Measurements from ENCODE around the gene RALGDS. TPM values are rescaled to one million over a fixed set of nuclear protein-coding genes. Genes with fewer than 3 reads are reported as not detected.

Gene RALGDS
- total and polyA plus RNA-seq, 2 of the 13 experiments (the other 11 are each of a cell fraction or from before 2014, with no cell fraction given), result 12.9 to 25.5 TPM

DNA sequence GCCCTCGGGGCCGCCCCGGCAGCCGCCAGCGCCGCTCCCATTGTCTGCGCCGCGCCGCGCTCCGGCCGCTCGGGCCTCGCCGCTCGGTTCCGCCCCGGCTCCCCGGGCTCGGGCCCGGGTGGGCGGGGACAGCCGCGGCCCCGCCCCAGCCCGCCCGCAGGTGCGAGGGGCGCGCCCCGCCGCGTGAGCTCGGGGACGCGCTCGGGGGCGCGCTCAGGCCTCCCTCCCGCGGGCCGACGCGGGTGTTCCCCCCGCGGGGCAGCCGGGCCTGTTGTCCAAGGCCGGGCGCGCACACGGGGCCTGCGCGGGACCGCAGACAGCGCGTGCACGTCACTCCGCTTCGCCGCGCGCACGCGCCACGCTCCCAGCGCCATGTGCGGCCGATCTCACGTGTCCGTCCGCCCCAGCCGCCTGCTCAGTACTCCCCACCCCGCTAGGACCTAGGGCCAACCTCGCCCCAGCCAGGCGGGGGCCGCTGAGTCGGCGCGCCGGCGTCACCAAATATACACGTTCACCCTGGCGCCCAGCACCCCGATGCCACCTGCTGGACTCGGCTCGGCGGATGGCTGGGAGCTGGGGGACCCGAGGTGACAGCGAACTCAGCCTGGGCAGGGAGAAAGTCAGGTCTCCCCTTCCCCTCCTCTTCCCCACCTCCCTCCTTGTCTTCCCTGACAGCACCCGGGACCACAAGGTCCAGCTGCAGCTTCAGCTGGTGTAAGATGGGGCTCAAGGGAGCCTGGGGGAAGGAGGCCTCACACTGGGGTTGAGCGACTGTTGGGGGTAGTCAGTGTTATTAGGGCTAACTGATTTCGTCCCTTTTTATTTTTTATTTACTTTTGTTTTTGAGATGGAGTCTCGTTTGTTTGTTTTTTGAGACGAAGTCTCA, 28.3 kb upstream of the RALGDS start (continued):
- TF ChIP-seq NR2C2 (CRISPR knock-in tag; IDR thresholded peaks at IDR 0.05; ENCODE audit: borderline replicate concordance) (peak; percentile 60), SOX5 (CRISPR knock-in tag; IDR thresholded peaks at IDR 0.05; ENCODE audit: borderline replicate concordance) (no peak), MIER3 (CRISPR knock-in tag; IDR thresholded peaks at IDR 0.05; ENCODE audit: borderline replicate concordance) (0 out of 2 replicates have a peak, but pooled peaks have one; percentile 45), ZNF891 (CRISPR knock-in tag; IDR thresholded peaks at IDR 0.05) (0 out of 2 replicates have a peak, but pooled peaks have one; percentile 45), HOXA9 (CRISPR knock-in tag; IDR thresholded peaks at IDR 0.05; ENCODE audit: borderline replicate concordance) (0 out of 2 replicates have a peak, but pooled peaks have one; percentile 28), ZNF207 (IDR thresholded peaks at IDR 0.05; ENCODE audit: borderline replicate concordance) (no peak), ZNF556 (CRISPR knock-in tag; IDR thresholded peaks at IDR 0.05; ENCODE audit: borderline replicate concordance) (0 out of 2 replicates have a peak, but pooled peaks have one; percentile 75), ELF3 (CRISPR knock-in tag; IDR thresholded peaks at IDR 0.05) (peak; percentile 60; the same call in 1 of the 2 replicates), RAD51 (IDR thresholded peaks at IDR 0.05; ENCODE audit: borderline replicate concordance) (no peak), PAX8 (CRISPR knock-in tag; IDR thresholded peaks at IDR 0.05; ENCODE audit: borderline replicate concordance) (no peak; the same call in 1 of the 2 replicates), NCOA1 (CRISPR knock-in tag; IDR thresholded peaks at IDR 0.05) (no peak), HDAC2 (CRISPR knock-in tag; IDR thresholded peaks at IDR 0.05) (peak; percentile 44; the same call in 1 of the 2 replicates)
- TF ChIP-seq, protein P1, sequence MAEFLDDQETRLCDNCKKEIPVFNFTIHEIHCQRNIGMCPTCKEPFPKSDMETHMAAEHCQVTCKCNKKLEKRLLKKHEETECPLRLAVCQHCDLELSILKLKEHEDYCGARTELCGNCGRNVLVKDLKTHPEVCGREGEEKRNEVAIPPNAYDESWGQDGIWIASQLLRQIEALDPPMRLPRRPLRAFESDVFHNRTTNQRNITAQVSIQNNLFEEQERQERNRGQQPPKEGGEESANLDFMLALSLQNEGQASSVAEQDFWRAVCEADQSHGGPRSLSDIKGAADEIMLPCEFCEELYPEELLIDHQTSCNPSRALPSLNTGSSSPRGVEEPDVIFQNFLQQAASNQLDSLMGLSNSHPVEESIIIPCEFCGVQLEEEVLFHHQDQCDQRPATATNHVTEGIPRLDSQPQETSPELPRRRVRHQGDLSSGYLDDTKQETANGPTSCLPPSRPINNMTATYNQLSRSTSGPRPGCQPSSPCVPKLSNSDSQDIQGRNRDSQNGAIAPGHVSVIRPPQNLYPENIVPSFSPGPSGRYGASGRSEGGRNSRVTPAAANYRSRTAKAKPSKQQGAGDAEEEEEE (CRISPR knock-in tag; IDR thresholded peaks at IDR 0.05; ENCODE audit: borderline replicate concordance), result no peak
- TF ChIP-seq, protein P2, sequence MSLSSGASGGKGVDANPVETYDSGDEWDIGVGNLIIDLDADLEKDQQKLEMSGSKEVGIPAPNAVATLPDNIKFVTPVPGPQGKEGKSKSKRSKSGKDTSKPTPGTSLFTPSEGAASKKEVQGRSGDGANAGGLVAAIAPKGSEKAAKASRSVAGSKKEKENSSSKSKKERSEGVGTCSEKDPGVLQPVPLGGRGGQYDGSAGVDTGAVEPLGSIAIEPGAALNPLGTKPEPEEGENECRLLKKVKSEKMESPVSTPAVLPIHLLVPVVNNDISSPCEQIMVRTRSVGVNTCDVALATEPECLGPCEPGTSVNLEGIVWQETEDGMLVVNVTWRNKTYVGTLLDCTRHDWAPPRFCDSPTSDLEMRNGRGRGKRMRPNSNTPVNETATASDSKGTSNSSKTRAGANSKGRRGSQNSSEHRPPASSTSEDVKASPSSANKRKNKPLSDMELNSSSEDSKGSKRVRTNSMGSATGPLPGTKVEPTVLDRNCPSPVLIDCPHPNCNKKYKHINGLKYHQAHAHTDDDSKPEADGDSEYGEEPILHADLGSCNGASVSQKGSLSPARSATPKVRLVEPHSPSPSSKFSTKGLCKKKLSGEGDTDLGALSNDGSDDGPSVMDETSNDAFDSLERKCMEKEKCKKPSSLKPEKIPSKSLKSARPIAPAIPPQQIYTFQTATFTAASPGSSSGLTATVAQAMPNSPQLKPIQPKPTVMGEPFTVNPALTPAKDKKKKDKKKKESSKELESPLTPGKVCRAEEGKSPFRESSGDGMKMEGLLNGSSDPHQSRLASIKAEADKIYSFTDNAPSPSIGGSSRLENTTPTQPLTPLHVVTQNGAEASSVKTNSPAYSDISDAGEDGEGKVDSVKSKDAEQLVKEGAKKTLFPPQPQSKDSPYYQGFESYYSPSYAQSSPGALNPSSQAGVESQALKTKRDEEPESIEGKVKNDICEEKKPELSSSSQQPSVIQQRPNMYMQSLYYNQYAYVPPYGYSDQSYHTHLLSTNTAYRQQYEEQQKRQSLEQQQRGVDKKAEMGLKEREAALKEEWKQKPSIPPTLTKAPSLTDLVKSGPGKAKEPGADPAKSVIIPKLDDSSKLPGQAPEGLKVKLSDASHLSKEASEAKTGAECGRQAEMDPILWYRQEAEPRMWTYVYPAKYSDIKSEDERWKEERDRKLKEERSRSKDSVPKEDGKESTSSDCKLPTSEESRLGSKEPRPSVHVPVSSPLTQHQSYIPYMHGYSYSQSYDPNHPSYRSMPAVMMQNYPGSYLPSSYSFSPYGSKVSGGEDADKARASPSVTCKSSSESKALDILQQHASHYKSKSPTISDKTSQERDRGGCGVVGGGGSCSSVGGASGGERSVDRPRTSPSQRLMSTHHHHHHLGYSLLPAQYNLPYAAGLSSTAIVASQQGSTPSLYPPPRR (CRISPR knock-in tag; IDR thresholded peaks at IDR 0.05; ENCODE audit: borderline replicate concordance), result peak; percentile 62; the same call in 1 of the 2 replicates
- TF ChIP-seq, protein P3, sequence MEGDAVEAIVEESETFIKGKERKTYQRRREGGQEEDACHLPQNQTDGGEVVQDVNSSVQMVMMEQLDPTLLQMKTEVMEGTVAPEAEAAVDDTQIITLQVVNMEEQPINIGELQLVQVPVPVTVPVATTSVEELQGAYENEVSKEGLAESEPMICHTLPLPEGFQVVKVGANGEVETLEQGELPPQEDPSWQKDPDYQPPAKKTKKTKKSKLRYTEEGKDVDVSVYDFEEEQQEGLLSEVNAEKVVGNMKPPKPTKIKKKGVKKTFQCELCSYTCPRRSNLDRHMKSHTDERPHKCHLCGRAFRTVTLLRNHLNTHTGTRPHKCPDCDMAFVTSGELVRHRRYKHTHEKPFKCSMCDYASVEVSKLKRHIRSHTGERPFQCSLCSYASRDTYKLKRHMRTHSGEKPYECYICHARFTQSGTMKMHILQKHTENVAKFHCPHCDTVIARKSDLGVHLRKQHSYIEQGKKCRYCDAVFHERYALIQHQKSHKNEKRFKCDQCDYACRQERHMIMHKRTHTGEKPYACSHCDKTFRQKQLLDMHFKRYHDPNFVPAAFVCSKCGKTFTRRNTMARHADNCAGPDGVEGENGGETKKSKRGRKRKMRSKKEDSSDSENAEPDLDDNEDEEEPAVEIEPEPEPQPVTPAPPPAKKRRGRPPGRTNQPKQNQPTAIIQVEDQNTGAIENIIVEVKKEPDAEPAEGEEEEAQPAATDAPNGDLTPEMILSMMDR (CRISPR knock-in tag; IDR thresholded peaks at IDR 0.05), result peak; percentile 69
- TF ChIP-seq, protein P4, sequence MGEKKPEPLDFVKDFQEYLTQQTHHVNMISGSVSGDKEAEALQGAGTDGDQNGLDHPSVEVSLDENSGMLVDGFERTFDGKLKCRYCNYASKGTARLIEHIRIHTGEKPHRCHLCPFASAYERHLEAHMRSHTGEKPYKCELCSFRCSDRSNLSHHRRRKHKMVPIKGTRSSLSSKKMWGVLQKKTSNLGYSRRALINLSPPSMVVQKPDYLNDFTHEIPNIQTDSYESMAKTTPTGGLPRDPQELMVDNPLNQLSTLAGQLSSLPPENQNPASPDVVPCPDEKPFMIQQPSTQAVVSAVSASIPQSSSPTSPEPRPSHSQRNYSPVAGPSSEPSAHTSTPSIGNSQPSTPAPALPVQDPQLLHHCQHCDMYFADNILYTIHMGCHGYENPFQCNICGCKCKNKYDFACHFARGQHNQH (CRISPR knock-in tag; IDR thresholded peaks at IDR 0.05), result peak; percentile 68
- TF ChIP-seq, protein P5, sequence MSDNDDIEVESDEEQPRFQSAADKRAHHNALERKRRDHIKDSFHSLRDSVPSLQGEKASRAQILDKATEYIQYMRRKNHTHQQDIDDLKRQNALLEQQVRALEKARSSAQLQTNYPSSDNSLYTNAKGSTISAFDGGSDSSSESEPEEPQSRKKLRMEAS (IDR thresholded peaks at IDR 0.05), result peak; percentile 99
- TF ChIP-seq, protein P6, sequence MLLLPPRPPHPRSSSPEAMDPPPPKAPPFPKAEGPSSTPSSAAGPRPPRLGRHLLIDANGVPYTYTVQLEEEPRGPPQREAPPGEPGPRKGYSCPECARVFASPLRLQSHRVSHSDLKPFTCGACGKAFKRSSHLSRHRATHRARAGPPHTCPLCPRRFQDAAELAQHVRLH (CRISPR knock-in tag; IDR thresholded peaks at IDR 0.05; ENCODE audit: borderline replicate concordance, low read depth), result peak; percentile 52; the same call in 1 of the 2 replicates
